ENCODE measurements around the gene MUC4.

Gene MUC4

DNA sequence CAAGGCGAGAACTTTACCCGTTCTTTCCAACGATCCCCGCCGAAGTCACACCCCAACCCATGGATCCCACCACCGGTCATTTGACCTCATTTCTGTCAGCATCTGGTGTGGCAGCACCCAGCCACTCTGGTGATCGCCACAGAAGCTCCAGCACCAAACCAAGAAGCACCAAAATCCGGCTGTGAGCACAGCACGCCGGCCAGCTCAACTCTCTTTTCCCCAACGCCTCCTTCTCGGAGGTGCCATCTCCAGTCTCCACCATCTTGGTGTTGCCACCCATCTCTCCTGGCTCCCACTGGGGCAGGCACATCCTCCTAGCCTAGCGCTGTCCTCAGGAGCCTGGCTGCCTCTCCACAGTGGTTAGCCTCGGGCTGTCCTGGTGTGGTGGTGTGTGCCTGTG is 6.5 kb downstream of the MUC4 start:
- no peak for DNase-seq (ENCODE audit: low read depth, low spot score)
- in situ Hi-C loops (cut with HindIII; ENCODE audit: low sequenced_read_pairs), result no loop called here
- TF ChIP-seq, protein P1, sequence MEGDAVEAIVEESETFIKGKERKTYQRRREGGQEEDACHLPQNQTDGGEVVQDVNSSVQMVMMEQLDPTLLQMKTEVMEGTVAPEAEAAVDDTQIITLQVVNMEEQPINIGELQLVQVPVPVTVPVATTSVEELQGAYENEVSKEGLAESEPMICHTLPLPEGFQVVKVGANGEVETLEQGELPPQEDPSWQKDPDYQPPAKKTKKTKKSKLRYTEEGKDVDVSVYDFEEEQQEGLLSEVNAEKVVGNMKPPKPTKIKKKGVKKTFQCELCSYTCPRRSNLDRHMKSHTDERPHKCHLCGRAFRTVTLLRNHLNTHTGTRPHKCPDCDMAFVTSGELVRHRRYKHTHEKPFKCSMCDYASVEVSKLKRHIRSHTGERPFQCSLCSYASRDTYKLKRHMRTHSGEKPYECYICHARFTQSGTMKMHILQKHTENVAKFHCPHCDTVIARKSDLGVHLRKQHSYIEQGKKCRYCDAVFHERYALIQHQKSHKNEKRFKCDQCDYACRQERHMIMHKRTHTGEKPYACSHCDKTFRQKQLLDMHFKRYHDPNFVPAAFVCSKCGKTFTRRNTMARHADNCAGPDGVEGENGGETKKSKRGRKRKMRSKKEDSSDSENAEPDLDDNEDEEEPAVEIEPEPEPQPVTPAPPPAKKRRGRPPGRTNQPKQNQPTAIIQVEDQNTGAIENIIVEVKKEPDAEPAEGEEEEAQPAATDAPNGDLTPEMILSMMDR (IDR thresholded peaks at IDR 0.05; ENCODE audit: low read depth, low read length), result no peak
- no peak overlapping the region for H3K4me3 ChIP-seq (ENCODE audit: low read depth, low read length)

DNA sequence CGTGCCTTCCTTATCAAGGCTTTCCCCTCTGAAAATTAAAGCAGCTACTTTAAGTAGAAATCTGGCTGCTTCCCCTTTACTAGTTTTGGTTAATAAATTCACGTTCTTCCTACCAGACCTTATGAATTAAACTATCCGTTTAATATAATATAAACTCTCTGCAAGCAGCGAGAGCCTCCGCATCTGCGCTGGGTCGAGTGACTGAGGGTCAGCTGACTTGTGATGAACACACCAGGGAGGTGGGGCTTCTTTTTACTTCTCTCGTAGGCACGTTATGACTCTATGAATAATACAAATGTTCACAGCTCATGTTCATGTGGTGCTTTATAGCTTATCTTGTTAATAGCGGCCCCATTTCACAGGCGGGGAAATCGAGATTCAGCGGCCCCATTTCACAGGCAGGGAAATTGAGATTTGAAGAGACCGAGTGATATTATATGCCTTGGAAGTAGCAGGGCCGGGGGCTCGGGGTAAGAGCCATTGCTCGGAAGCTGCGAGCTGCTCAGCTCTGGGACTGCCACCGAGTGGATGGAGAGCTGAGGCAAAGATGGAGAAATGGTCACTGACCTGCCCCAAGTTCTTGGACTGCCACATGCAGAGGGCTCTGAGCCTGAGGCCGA is 8.3 kb downstream of the MUC4 start:
- in situ Hi-C loops (cut with HindIII; ENCODE audit: low sequenced_read_pairs), result no loop called here
- no peak overlapping the region for H3K4me3 ChIP-seq (ENCODE audit: low read depth, low read length)
- TF ChIP-seq, protein P1 (IDR thresholded peaks at IDR 0.05; ENCODE audit: low read depth, low read length), result no peak
- no peak for DNase-seq (ENCODE audit: low read depth, low spot score)

DNA sequence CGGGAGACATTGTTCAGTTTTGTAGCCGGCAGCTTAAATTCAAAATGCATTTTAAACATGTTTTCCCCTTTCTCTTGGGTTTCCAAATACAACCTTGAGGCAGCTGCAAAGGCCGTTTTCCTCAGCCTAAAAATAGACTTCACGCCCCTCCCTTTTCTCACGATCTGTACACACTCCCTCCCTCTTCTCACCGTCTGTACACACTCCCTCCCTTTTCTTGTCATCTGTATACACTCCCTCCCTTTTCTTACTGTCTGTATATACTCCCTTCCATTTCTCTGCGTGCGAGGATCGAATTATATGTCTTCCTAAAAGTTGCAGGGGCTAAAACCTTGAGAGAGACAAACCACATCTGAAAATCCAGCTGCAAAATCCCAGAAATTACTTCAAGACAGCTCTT is 8.9 kb downstream of the MUC4 start:
- TF ChIP-seq, protein P1 (IDR thresholded peaks at IDR 0.05; ENCODE audit: low read depth, low read length), result no peak
- in situ Hi-C loops (cut with HindIII; ENCODE audit: low sequenced_read_pairs), result no loop called here
- H3K4me3 ChIP-seq (ENCODE audit: low read depth, low read length), result no peak overlapping the region
- DNase-seq (ENCODE audit: low read depth, low spot score), result no peak

DNA sequence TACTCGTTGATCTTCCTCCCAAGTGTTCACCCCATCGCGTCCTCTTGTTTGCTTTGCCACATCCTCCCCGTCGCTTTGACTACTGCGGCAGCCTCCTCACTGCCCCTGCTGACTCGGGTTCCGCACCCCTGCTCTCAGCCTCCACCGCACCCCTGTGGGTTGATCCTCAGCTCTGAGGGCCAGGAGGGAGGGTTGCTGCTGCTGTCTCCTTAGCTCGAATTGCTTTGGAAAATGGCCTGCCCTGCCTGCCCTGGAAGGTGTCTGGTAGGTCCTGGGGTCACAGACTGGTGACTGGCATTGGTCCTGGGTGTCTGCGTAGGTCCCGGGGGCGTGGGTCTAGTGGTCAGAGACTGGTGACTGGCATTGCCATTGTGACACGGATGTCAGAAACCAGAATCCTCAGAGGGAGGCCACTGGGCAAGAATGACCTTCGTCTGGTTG is 9.4 kb downstream of the MUC4 start:
- H3K4me3 ChIP-seq (ENCODE audit: low read depth, low read length), result no peak overlapping the region
- TF ChIP-seq, protein P1 (IDR thresholded peaks at IDR 0.05; ENCODE audit: low read depth, low read length), result no peak
- in situ Hi-C loops (cut with HindIII; ENCODE audit: low sequenced_read_pairs), result no loop called here
- no peak for DNase-seq (ENCODE audit: low read depth, low spot score)

DNA sequence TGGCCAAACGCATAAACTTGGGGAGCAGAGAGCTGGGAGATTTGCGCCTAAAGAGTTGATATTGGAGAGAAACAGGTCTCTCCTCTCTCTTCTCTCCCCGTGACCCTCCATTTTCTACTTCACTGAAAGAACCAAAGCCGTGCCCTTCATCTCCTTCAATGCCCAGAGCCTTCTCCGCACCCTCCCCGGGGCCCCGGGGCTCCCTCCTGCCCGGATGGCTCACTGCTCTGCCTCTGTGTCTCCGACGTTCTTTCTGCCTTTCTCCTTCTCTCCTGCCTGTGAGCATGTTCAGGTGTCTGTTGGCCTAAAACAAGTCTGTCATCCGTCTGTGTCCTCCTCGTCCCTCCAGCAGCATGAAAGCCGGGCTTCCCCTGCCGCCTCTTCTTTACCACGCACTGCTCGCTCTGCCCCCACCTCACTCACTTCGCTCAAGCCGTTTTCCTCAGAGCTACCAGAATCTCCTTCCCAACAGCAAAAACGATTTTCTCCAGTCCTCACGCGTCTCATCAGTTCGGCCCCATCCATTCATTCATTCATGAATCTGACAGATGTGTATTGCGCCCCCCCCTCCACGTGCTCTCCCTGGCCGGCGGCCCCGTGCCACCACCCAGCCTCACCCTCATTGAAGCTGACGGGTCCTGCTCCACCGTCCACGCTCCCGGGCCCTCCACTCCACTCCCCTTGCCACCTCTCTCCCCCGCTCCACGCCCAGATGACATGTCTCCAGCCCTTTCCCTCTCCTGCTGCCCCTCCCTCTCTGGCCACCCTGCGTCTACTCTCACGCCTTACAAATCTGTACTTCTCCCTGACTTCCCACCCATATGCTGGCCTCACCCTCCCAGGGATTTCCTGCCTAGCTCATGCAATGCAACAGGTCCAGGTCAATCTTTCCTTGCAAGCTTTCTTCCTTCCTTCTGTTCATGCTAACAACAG is 10.2 kb downstream of the MUC4 start:
- no peak for DNase-seq (ENCODE audit: low read depth, low spot score)
- TF ChIP-seq, protein P1 (IDR thresholded peaks at IDR 0.05; ENCODE audit: low read depth, low read length), result no peak
- in situ Hi-C loops (cut with HindIII; ENCODE audit: low sequenced_read_pairs), result no loop called here
- H3K4me3 ChIP-seq (ENCODE audit: low read depth, low read length), result no peak overlapping the region

DNA sequence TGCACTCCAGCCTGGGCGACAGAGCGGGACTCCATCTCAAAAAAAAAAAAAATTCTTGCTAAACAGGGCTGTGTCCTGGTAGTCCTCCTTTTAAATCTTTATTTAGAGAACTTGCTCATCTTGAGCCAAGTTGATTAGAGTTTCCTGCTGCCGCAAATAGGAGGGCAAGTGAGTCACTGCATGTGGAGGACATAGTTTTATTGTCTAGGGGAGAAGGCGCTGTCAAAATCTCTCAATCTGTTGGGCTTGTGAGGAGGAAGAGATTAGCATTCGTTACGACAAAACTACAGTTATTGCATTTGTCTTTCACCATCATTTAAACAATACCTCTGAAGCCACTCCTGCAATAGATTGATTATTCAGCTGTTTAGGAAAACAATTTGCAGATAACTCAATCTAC is 11.5 kb downstream of the MUC4 start:
- DNase-seq (ENCODE audit: low read depth, low spot score), result no peak
- no peak overlapping the region for H3K4me3 ChIP-seq (ENCODE audit: low read depth, low read length)
- TF ChIP-seq, protein P1 (IDR thresholded peaks at IDR 0.05; ENCODE audit: low read depth, low read length), result no peak
- in situ Hi-C loops (cut with HindIII; ENCODE audit: low sequenced_read_pairs), result no loop called here

Data from astrocyte of the spinal cord (primary cell).